ENCODE results near the gene MIEF1. TPM values are rescaled to one million over a fixed set of nuclear protein-coding genes. Genes with fewer than 3 reads are reported as not detected.

The MIEF1 gene
- total and polyA plus RNA-seq, 2 of the 8 experiments (the other 6 are each of a cell fraction or from before 2014, with no cell fraction given) = 16.8 to 32.7 TPM

- FAIRE-seq (no peak), DNase-seq (ENCODE audit: low read depth in 1 of 2, low spot score in 2 of 2) (no peak)
- H3K27ac ChIP-seq (ENCODE audit: low read depth, low read length) = no peak overlapping the region
- no peak overlapping the region for H2BK20ac ChIP-seq (ENCODE audit: low read length)
- peaks cover 0 to 6% (median 4%) of the 10 kb centered on the region in 4 experiments; a peak in 4 of 7 replicates for H3K4me1 ChIP-seq (replicated peaks in 1 of 4; ENCODE audit: control insufficient read depth in 3 of 4, insufficient read depth in 4 of 4, low read length in 3 of 4)
- no peaks in the 10 kb centered on the region for H3K79me1 ChIP-seq (ENCODE audit: low read depth, low read length)
- H2BK15ac ChIP-seq (ENCODE audit: low read length) = no peak overlapping the region
- 0 out of 2 replicates have a peak overlapping the region, but pooled peaks have one; percentile 17 for H2AK5ac ChIP-seq (ENCODE audit: low read depth, low read length)
- no peak overlapping the region for H2BK5ac ChIP-seq (ENCODE audit: low read depth, low read length)
- H2BK12ac ChIP-seq (ENCODE audit: low read depth, low read length) = no peak overlapping the region
- H3K79me2 ChIP-seq (ENCODE audit: control insufficient read depth in 1 of 2, insufficient read depth in 2 of 2, low read length in 2 of 2) = no peaks in the 10 kb centered on the region
- TF ChIP-seq CHD2 (IDR thresholded peaks at IDR 0.05; ENCODE audit: low read length) (no peak), GTF2F1 (IDR thresholded peaks at IDR 0.05; ENCODE audit: borderline replicate concordance, low read depth, low read length) (no peak), ASH2L (IDR thresholded peaks at IDR 0.05; ENCODE audit: low read length) (no peak), MAFK (IDR thresholded peaks at IDR 0.05; ENCODE audit: low read depth, low read length) (no peak), SRF (IDR thresholded peaks at IDR 0.05; ENCODE audit: low read depth, low read length) (no peak), TAF7 (optimal IDR thresholded peaks at IDR 0.05; ENCODE audit: borderline replicate concordance, low read depth, low read length) (no peak), SUZ12 (IDR thresholded peaks at IDR 0.05; ENCODE audit: low read length) (no peak), TBP (IDR thresholded peaks at IDR 0.05; ENCODE audit: low read depth, low read length) (no peak)
- H3K18ac ChIP-seq (ENCODE audit: extremely low read depth, low read length) = no peak overlapping the region
- POLR2A ChIA-PET (ENCODE audit: partially characterized antibody) = interaction anchor here (1.7 to 7.0 kb wide), 4 partner anchors 28 to 176 kb away, joined by 3 to 83 read pairs (median 10); partner anchors contain the start of genes ATF4 and RPL3
- H2AFZ ChIP-seq (ENCODE audit: low read length) = no peak overlapping the region
- H3K4ac ChIP-seq (replicated peaks; ENCODE audit: insufficient read length, low read depth, low read length) = no peak overlapping the region
- CTCF ChIA-PET (ENCODE audit: partially characterized antibody) = interaction anchor here (0.6 to 19.7 kb wide), 32 partner anchors 8 to 496 kb away, joined by 3 to 361 read pairs (median 5); partner anchors contain the start of genes ATF4, MIEF1 and RPS19BP1
- WGBS, 2 experiments (ENCODE audit: extremely low coverage in 1 of 2, insufficient coverage in 1 of 2, insufficient read length in 1 of 2, insufficient replicate concordance in 2 of 2, low coverage in 1 of 2, low lambda C conversion rate in 2 of 2, missing lambda C conversion rate in 1 of 2) = 85% methylated on average over 10 of the region's 10 CpGs; no CpG with 5 or more reads in 1 of the 2 experiments
- H3K14ac ChIP-seq (ENCODE audit: insufficient read length) = no peak overlapping the region
- H3K56ac ChIP-seq (replicated peaks; ENCODE audit: insufficient read length, low read depth, low read length) = no peak overlapping the region
- no peaks in the 10 kb centered on the region for H3K9me3 ChIP-seq (ENCODE audit: insufficient read depth in 2 of 2, low read depth in 1 of 2, low read length in 1 of 2)
- no peak overlapping the region for H3K23ac ChIP-seq (ENCODE audit: insufficient read length)
- H4K8ac ChIP-seq (ENCODE audit: extremely low read depth, insufficient read depth, low read length) = no peak overlapping the region
- H3K9ac ChIP-seq (replicated peaks in 1 of 4; ENCODE audit: extremely low read depth in 1 of 4, low read depth in 3 of 4, low read length in 3 of 4) = no peak overlapping the region
- no peak overlapping the region for H4K5ac ChIP-seq (ENCODE audit: insufficient read length, low read depth, low read length)
- no peaks in the 10 kb centered on the region for H3K36me3 ChIP-seq (ENCODE audit: control insufficient read depth in 2 of 4, insufficient read depth in 4 of 4, low read length in 3 of 4)
- H4K20me1 ChIP-seq (replicated peaks in 1 of 2; ENCODE audit: control insufficient read depth in 1 of 2, insufficient read depth in 2 of 2, low read length in 2 of 2) = peaks cover 0 to 4% of the 10 kb centered on the region in 2 experiments
- H3K4me3 ChIP-seq (ENCODE audit: extremely low read depth in 1 of 4, insufficient read depth in 2 of 4, low read depth in 3 of 4, low read length in 4 of 4) = no peak overlapping the region
- no peak overlapping the region for H4K91ac ChIP-seq (replicated peaks; ENCODE audit: insufficient read length, low read length)
- H3K4me2 ChIP-seq (ENCODE audit: insufficient read depth in 1 of 2, low read depth in 2 of 2, low read length in 2 of 2) = no peak overlapping the region
- H2BK120ac ChIP-seq (replicated peaks; ENCODE audit: low read depth, low read length) = no peak overlapping the region
- H3K23me2 ChIP-seq (ENCODE audit: low read depth, low read length) = no peaks in the 10 kb centered on the region
- peaks cover 0 to 35% (median 9%) of the 10 kb centered on the region in 4 experiments; a peak in 5 of 7 replicates for H3K27me3 ChIP-seq (replicated peaks in 1 of 4; ENCODE audit: control insufficient read depth in 3 of 4, extremely low read depth in 1 of 4, insufficient read depth in 3 of 4, low read length in 3 of 4)
These were observed 7.5 kb upstream of the MIEF1 start for GRCh38 chr22:39494471-39495120.
